Measurements from ENCODE around the gene TNNC2. TPM values are rescaled to one million over a fixed set of nuclear protein-coding genes. Genes with fewer than 3 reads are reported as not detected.
"Not testable (repeated sequence)": the region's sequence is repeated elsewhere in the genome, so short reads cannot be mapped to it uniquely, and the experiment has no call there.

TNNC2 gene
- polyA plus RNA-seq (2013, experiment 1 of 2), result 1.4 TPM
- polyA plus RNA-seq (2013, experiment 2 of 2), result 1.5 TPM

GRCh38 chr20:45827030-45827652 is at the start of gene TNNC2:
TNNC2 (minus strand) TSS chr20:45827312; CDS start chr20:45827248, 64 bp downstream.
- Histone ChIP-seq H3K9ac (ENCODE audit: low read depth, low read length) (no peak within 1 kb of the TSS), H3K27me3 (ENCODE audit: insufficient read depth, low read length) (peaks cover 12% of the 10 kb centered on the region), H3K36me3 (ENCODE audit: insufficient read depth, low read length) (no peaks in the 10 kb centered on the region), H3K9me3 (ENCODE audit: insufficient read depth, low read depth, low read length) (no peaks in the 10 kb centered on the region), H3K27ac (ENCODE audit: low read depth, low read length) (no peak within 1 kb of the TSS), H3K4me1 (ENCODE audit: insufficient read depth, low read length) (no peaks in the 10 kb centered on the region; the same call in 1 of the 2 replicates), H3K4me3 (ENCODE audit: low read length) (no peak within 1 kb of the TSS)
- WGBS, result 89% methylated on average over 8 of the region's 8 CpGs

DNA sequence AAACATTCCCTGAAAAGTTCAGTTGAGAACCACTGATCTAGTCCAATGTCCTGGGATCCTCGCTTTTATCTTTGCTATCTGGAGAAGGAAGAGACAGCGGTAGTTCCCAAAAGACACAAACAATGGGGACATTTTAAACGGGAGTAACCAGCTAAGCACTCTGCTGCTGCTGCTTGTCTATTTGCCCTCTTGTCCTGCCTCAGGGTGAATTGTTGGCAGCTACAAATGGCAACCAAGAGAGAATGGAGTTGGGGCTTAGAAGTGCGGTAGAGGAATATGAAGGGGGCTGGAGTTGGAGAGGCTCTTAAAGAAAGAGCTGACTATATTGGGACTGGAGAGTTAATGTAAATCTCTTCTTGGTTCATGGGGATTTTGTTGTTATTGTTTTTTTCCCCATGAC is 47.5 kb upstream of the TNNC2 start:
- Histone ChIP-seq H3K4me3 (ENCODE audit: low read length) (no peak overlapping the region), H3K4me1 (ENCODE audit: insufficient read depth, low read length) (no peaks in the 10 kb centered on the region), H3K27me3 (ENCODE audit: insufficient read depth, low read length) (no peaks in the 10 kb centered on the region), H3K27ac (ENCODE audit: low read depth, low read length) (no peak overlapping the region), H3K36me3 (ENCODE audit: insufficient read depth, low read length) (peaks cover 18% of the 10 kb centered on the region), H3K9me3 (ENCODE audit: insufficient read depth, low read depth, low read length) (no peaks in the 10 kb centered on the region), H3K9ac (ENCODE audit: low read depth, low read length) (no peak overlapping the region)
- 89% methylated on average over 4 of the region's 4 CpGs for WGBS

- WGBS, result 95% methylated on average over 10 of the region's 10 CpGs
- not testable (repeated sequence) for H3K9me3 ChIP-seq (ENCODE audit: insufficient read depth, low read depth, low read length)
- H3K36me3 ChIP-seq (ENCODE audit: insufficient read depth, low read length), result peaks cover 18% of the 10 kb centered on the region
These were observed 47.0 kb upstream of the TNNC2 start for GRCh38 chr20:45874104-45874481.

DNA sequence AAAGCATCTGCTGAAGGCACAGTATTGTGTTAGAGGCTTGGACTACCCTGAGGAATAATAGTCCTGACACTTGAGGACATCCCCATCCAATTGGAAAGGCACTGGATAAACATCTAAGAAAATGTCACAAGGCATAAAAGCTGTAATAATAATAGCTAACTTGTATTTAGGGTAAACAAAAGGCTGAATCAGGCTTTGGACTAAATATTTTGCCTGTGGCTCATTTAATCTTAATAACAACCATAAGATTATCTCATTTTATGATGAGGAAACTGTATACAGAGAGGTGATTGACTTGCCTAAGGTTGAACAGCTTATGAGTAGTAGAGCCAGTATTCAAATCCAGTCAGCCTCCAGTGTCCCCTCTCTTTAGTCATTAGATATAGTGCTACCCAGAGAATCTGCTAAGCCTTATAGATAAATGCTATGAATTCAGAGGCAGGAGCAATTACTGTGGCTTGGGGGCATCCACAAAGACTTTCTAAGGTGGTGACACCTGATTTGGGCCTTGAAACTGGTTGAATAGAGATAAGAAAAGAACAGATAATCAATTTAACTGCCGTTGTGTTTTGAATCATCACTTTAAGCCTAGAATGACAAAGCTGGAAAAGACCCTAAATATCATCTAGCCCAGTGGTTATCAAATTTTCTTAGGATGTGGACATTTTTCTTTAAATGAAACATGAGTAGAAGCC is 46.4 kb upstream of the TNNC2 start:
- Histone ChIP-seq H3K9me3 (ENCODE audit: insufficient read depth, low read depth, low read length) (no peaks in the 10 kb centered on the region), H3K4me3 (ENCODE audit: low read length) (no peak overlapping the region), H3K9ac (ENCODE audit: low read depth, low read length) (no peak overlapping the region), H3K36me3 (ENCODE audit: insufficient read depth, low read length) (peaks cover 18% of the 10 kb centered on the region), H3K27ac (ENCODE audit: low read depth, low read length) (no peak overlapping the region), H3K4me1 (ENCODE audit: insufficient read depth, low read length) (no peaks in the 10 kb centered on the region), H3K27me3 (ENCODE audit: insufficient read depth, low read length) (no peaks in the 10 kb centered on the region)
- WGBS, result 100% methylated on average over 1 of the region's 1 CpG

More at GRCh38 chr20:45874104-45874481, 47.0 kb upstream of the TNNC2 start:
- not testable (repeated sequence) for H3K4me1 ChIP-seq (ENCODE audit: insufficient read depth, low read length); H3K27me3 ChIP-seq (ENCODE audit: insufficient read depth, low read length); H3K9ac ChIP-seq (ENCODE audit: low read depth, low read length); H3K27ac ChIP-seq (ENCODE audit: low read depth, low read length); H3K4me3 ChIP-seq (ENCODE audit: low read length)

DNA sequence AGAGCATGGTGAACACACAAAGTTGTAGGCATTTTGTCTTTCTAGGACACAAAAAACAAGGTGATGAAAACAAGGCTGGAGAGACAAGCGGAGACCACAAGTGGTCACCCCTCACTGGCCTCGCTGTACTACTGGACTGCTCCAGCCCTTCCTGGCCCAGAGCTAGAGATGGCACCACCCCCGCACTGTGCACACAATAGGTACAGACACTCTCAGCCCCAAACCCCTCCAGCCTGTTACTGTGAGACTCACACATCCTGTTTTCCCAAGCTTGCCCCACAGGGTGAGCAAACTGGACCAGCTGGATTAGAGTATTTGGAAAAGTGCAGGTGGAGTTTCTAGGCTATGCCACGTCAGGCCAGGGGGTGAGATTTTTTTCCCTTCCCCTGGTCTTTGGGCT is 45.5 kb upstream of the TNNC2 start:
- WGBS, result 87% methylated on average over 4 of the region's 4 CpGs
- no peak overlapping the region for H3K4me3 ChIP-seq (ENCODE audit: low read length)
- H3K9me3 ChIP-seq (ENCODE audit: insufficient read depth, low read depth, low read length), result no peaks in the 10 kb centered on the region
- H3K4me1 ChIP-seq (ENCODE audit: insufficient read depth, low read length), result no peaks in the 10 kb centered on the region
- H3K27ac ChIP-seq (ENCODE audit: low read depth, low read length), result no peak overlapping the region
- no peak overlapping the region for H3K9ac ChIP-seq (ENCODE audit: low read depth, low read length)
- H3K27me3 ChIP-seq (ENCODE audit: insufficient read depth, low read length), result no peaks in the 10 kb centered on the region
- H3K36me3 ChIP-seq (ENCODE audit: insufficient read depth, low read length), result peaks cover 10% of the 10 kb centered on the region; the same call in 1 of the 2 replicates

GRCh38 chr20:45867819-45868176 is 40.7 kb upstream of the TNNC2 start:
- no peaks in the 10 kb centered on the region for H3K9me3 ChIP-seq (ENCODE audit: insufficient read depth, low read depth, low read length)
- no peaks in the 10 kb centered on the region for H3K4me1 ChIP-seq (ENCODE audit: insufficient read depth, low read length)
- H3K27me3 ChIP-seq (ENCODE audit: insufficient read depth, low read length), result no peaks in the 10 kb centered on the region
- H3K36me3 ChIP-seq (ENCODE audit: insufficient read depth, low read length), result no peaks in the 10 kb centered on the region
- no peak overlapping the region for H3K27ac ChIP-seq (ENCODE audit: low read depth, low read length)
- no peak overlapping the region for H3K9ac ChIP-seq (ENCODE audit: low read depth, low read length)
- H3K4me3 ChIP-seq (ENCODE audit: low read length), result no peak overlapping the region

DNA sequence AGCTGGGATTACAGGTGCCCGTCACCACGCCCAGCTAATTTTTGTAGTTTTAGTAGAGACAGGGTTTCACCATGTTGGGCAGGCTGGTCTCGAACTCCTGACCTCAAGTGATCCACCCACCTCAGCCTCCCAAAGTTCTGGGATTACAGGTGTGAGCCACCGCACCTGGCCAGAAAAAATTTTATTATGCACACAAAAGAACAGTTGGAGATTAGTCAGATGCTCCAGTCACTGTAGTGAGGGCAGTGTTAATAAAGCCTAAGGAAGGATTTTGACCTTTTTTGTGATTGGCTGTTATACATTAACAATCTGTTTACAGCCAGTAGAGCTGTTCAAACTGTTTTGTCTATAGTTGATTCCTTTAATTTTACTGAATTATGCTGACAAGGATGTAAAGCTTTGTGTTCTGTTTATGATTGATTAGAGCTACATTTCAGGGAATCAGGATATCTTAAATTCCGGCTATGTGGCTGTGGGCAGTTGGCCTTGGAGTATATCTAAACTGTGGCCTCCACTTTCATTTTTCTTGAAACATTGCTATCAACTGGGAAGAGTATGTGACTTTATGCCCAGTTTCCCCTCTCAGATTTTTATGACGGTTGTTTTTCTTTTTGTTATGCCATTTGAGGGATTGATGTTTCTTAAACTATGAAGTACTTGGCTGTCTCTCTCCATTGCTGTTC is 40.2 kb upstream of the TNNC2 start:
- WGBS, result 96% methylated on average over 6 of the region's 6 CpGs
- no peaks in the 10 kb centered on the region for H3K27me3 ChIP-seq (ENCODE audit: insufficient read depth, low read length)
- no peak overlapping the region for H3K4me3 ChIP-seq (ENCODE audit: low read length)
- no peak overlapping the region for H3K27ac ChIP-seq (ENCODE audit: low read depth, low read length)
- no peaks in the 10 kb centered on the region for H3K4me1 ChIP-seq (ENCODE audit: insufficient read depth, low read length)
- no peaks in the 10 kb centered on the region for H3K9me3 ChIP-seq (ENCODE audit: insufficient read depth, low read depth, low read length)
- no peaks in the 10 kb centered on the region for H3K36me3 ChIP-seq (ENCODE audit: insufficient read depth, low read length)
- H3K9ac ChIP-seq (ENCODE audit: low read depth, low read length), result no peak overlapping the region

DNA sequence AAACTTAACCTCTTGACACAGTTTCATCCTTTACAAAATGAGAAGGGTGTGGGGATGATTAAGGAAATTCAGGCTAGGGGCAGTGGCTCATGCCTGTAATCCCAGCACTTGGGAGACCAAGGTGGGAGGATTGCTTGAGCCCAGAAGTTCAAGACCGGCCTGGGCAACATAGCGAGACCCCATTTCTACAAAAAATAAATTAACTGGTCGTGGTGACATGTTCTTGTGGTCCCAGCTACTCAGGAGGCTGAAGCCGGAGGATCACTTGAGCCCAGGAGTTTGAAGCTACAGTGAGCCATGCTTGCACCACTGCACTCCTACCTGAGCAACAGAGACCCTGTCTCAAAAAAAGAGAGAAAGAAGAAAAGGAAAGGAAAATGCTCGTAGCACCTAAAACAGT is 39.3 kb upstream of the TNNC2 start:
- Histone ChIP-seq H3K9me3 (ENCODE audit: insufficient read depth, low read depth, low read length) (no peaks in the 10 kb centered on the region), H3K27ac (ENCODE audit: low read depth, low read length) (no peak overlapping the region), H3K9ac (ENCODE audit: low read depth, low read length) (no peak overlapping the region), H3K4me3 (ENCODE audit: low read length) (no peak overlapping the region), H3K36me3 (ENCODE audit: insufficient read depth, low read length) (no peaks in the 10 kb centered on the region), H3K4me1 (ENCODE audit: insufficient read depth, low read length) (no peaks in the 10 kb centered on the region), H3K27me3 (ENCODE audit: insufficient read depth, low read length) (no peaks in the 10 kb centered on the region)
- WGBS, result 94% methylated on average over 5 of the region's 5 CpGs

GRCh38 chr20:45863543-45864470 is 36.7 kb upstream of the TNNC2 start:
- Histone ChIP-seq H3K4me1 (ENCODE audit: insufficient read depth, low read length) (no peaks in the 10 kb centered on the region), H3K9ac (ENCODE audit: low read depth, low read length) (no peak overlapping the region), H3K4me3 (ENCODE audit: low read length) (no peak overlapping the region), H3K36me3 (ENCODE audit: insufficient read depth, low read length) (no peaks in the 10 kb centered on the region), H3K27me3 (ENCODE audit: insufficient read depth, low read length) (no peaks in the 10 kb centered on the region), H3K27ac (ENCODE audit: low read depth, low read length) (no peak overlapping the region), H3K9me3 (ENCODE audit: insufficient read depth, low read depth, low read length) (no peaks in the 10 kb centered on the region)
- WGBS, result 92% methylated on average over 7 of the region's 7 CpGs

- no peak overlapping the region for H3K27ac ChIP-seq (ENCODE audit: low read depth, low read length)
- H3K27me3 ChIP-seq (ENCODE audit: insufficient read depth, low read length), result no peaks in the 10 kb centered on the region
- WGBS, result 92% methylated on average over 6 of the region's 7 CpGs
- no peak overlapping the region for H3K4me3 ChIP-seq (ENCODE audit: low read length)
- no peaks in the 10 kb centered on the region for H3K9me3 ChIP-seq (ENCODE audit: insufficient read depth, low read depth, low read length)
- H3K9ac ChIP-seq (ENCODE audit: low read depth, low read length), result no peak overlapping the region
- no peaks in the 10 kb centered on the region for H3K36me3 ChIP-seq (ENCODE audit: insufficient read depth, low read length)
- peaks cover 8% of the 10 kb centered on the region; the same call in 1 of the 2 replicates for H3K4me1 ChIP-seq (ENCODE audit: insufficient read depth, low read length)
These were observed 34.3 kb upstream of the TNNC2 start for GRCh38 chr20:45861221-45862075.
